HepG2 (cell line): ENCODE measurements around the gene GLB1L3. TPM values are rescaled to one million over a fixed set of nuclear protein-coding genes. Genes with fewer than 3 reads are reported as not detected.

Source experiments
- GPBP1L1 ChIP-seq: sonication (generic); formaldehyde crosslinking; IDR thresholded peaks from 2 replicates; pipeline ENCODE4 v1.5.0; 2020; ENCODE audit warnings: mild to moderate bottlenecking, missing genetic modification reagents
- KIAA2018 ChIP-seq: sonication (generic); formaldehyde crosslinking; IDR thresholded peaks from 2 replicates; pipeline ENCODE4 v1.5.0; 2020; ENCODE audit warnings: mild to moderate bottlenecking, missing genetic modification reagents, borderline replicate concordance
- RCOR2 ChIP-seq: IDR thresholded peaks from 2 replicates; pipeline ENCODE4 v1.6.1; 2016; ENCODE audit warnings: missing biosample characterization, missing genetic modification reagents
- STAT6 ChIP-seq: sonication (generic); formaldehyde crosslinking; IDR thresholded peaks from 2 replicates; pipeline ENCODE4 v1.4.0; 2020; ENCODE audit warnings: missing genetic modification reagents, mild to moderate bottlenecking, borderline replicate concordance
- TCF7 ChIP-seq: sonication (generic); IDR thresholded peaks from 2 replicates; pipeline ENCODE4 v1.6.1; 2016; ENCODE audit warnings: antibody characterized with exemption, low read depth
- ZBTB38 ChIP-seq: sonication (generic); formaldehyde crosslinking; IDR thresholded peaks from 2 replicates; pipeline ENCODE4 v1.5.1; 2020; ENCODE audit warnings: mild to moderate bottlenecking, missing genetic modification reagents
- ZNF24 ChIP-seq: fragments of 450-650 bp; IDR thresholded peaks from 2 replicates; pipeline ENCODE4 v1.6.1; 2017; ENCODE audit warnings: antibody characterized with exemption, mild to moderate bottlenecking
- ZNF256 ChIP-seq: sonication (generic); formaldehyde crosslinking; conservative IDR thresholded peaks from 2 replicates; pipeline ENCODE4 v1.4.0; 2020; ENCODE audit warnings: missing genetic modification reagents
- ZNF296 ChIP-seq: sonication (generic); formaldehyde crosslinking; conservative IDR thresholded peaks from 2 replicates; pipeline ENCODE4 v1.5.0; 2020; ENCODE audit warnings: mild to moderate bottlenecking, missing genetic modification reagents
- ZNF33A ChIP-seq: sonication (generic); formaldehyde crosslinking; IDR thresholded peaks from 2 replicates; pipeline ENCODE4 v1.5.1; 2020; ENCODE audit warnings: missing genetic modification reagents, mild to moderate bottlenecking, moderate library complexity, borderline replicate concordance
- ZNF598 ChIP-seq: sonication (generic); formaldehyde crosslinking; IDR thresholded peaks from 2 replicates; pipeline ENCODE4 v1.5.1; 2020; ENCODE audit warnings: mild to moderate bottlenecking, missing genetic modification reagents, borderline replicate concordance
- polyA plus RNA-seq, 8 experiments: library from polyadenylated mRNA; depleted of rRNA in 3 of 8; stranded (reverse) in 7 of 8; unstranded in 1 of 8; fragments of >200 nt; fragmentation: Illumina TruSeq in 4 of 8; extraction: Trizol in 4 of 8; gene quantifications; 2 replicates each; pipeline versions ENCODE4 v1.2.1 to v1.2.3, GENCODE V29; 2011 to 2016; ENCODE audit warnings: low read depth in 4 of 8, missing spikeins in 1 of 8, mixed read lengths in 1 of 8; ENCODE audit not compliant: insufficient read depth in 1 of 8
- total RNA-seq, 5 experiments: library from RNA; depleted of rRNA; stranded (reverse); fragments of >200 nt; fragmentation: Illumina TruSeq; extraction: Trizol; gene quantifications; 2 replicates each; pipeline ENCODE4 v1.2.3, GENCODE V29; 2016; ENCODE audit warnings: low read depth in 1 of 5
- TF ChIP-seq, protein P1 (sequence below): sonication (generic); formaldehyde crosslinking; IDR thresholded peaks from 2 replicates; pipeline ENCODE4 v1.4.0; 2020; ENCODE audit warnings: missing genetic modification reagents
- TF ChIP-seq, protein P2 (sequence below): sonication (generic); formaldehyde crosslinking; IDR thresholded peaks from 2 replicates; pipeline ENCODE4 v1.8.0; 2022; ENCODE audit warnings: missing genetic modification reagents, low read depth, mild to moderate bottlenecking, borderline replicate concordance

The GLB1L3 gene
- total and polyA plus RNA-seq, 2 of the 13 experiments (the other 11 are each of a cell fraction or from before 2014, with no cell fraction given) = not detected

DNA sequence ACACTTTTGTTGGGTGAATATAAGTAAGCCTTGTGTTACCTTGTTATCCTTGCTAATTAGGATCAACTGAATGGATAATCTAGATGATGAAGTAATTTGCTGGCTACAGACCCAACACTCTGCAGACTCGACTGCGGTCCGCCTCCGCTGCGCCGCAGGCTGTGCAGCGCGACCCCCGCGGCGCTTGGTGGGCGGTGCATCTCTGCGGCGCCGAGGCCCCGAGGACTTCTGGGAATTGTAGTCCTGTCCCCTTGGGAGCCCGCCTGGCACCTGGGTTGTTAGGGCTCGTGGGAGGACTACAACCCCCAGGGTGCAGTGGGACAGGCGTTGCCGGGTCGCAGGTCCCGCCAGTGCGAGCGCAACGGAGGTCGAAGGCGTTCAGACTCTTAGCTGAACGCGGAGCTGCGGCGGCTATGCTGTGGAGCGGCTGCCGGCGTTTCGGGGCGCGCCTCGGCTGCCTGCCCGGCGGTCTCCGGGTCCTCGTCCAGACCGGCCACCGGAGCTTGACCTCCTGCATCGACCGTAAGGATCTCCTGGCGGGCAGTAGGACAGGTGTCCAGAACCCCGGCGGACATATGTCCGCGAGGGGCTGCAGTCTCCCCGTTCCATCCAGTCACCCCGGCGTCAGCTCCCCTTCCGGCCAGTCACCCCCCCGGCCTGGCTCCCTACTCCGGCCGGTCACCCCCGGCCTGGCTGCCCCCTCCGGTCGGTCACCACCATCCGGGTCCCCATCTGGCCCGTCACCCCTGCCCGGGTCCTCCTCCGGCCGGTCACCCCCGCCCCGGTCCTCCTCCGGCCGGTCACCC, 22.8 kb upstream of the GLB1L3 start, which contains the start of the genes ACAD8 and THYN1 (continued):
- TF ChIP-seq, protein P1, sequence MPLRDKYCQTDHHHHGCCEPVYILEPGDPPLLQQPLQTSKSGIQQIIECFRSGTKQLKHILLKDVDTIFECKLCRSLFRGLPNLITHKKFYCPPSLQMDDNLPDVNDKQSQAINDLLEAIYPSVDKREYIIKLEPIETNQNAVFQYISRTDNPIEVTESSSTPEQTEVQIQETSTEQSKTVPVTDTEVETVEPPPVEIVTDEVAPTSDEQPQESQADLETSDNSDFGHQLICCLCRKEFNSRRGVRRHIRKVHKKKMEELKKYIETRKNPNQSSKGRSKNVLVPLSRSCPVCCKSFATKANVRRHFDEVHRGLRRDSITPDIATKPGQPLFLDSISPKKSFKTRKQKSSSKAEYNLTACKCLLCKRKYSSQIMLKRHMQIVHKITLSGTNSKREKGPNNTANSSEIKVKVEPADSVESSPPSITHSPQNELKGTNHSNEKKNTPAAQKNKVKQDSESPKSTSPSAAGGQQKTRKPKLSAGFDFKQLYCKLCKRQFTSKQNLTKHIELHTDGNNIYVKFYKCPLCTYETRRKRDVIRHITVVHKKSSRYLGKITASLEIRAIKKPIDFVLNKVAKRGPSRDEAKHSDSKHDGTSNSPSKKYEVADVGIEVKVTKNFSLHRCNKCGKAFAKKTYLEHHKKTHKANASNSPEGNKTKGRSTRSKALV (CRISPR knock-in tag) = no peak
- TF ChIP-seq TCF7 (no peak), ZNF296 (CRISPR knock-in tag) (no peak), ZNF24 (no peak), ZBTB38 (CRISPR knock-in tag) (peak; percentile 36), ZNF598 (CRISPR knock-in tag) (peak; percentile 80; the same call in 1 of the 2 replicates), ZNF256 (CRISPR knock-in tag) (no peak), RCOR2 (CRISPR knock-in tag) (no peak), KIAA2018 (CRISPR knock-in tag) (no peak), STAT6 (CRISPR knock-in tag) (no peak), ZNF33A (CRISPR knock-in tag) (no peak), GPBP1L1 (CRISPR knock-in tag) (no peak)
- TF ChIP-seq, protein P2, sequence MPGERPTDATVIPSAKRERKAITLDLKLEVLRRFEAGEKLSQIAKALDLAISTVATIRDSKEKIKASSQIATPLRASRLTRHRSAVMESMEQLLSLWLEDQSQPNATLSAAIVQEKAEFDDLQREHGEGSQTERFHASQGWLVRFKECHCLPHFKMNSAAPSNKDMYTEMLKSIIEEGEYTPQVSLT = no peak
